Fibroblast of pulmonary artery (primary cell): ENCODE results near the gene FAM20B.
"Not testable (repeated sequence)": the region's sequence is repeated elsewhere in the genome, so short reads cannot be mapped to it uniquely, and the experiment has no call there.

ENCODE experiments used
- DNase-seq: peaks from one replicate; pipeline ENCODE4 v3.0.0-alpha.2; 2010; ENCODE audit warnings: low read depth
- H3K4me3 ChIP-seq: replicated peaks from 2 replicates; pipeline ENCODE4 v1.5.1; 2011; ENCODE audit warnings: low read depth, mild to moderate bottlenecking, control low read depth, low read length, moderate library complexity
- CTCF ChIP-seq: IDR thresholded peaks from 2 replicates; pipeline ENCODE4 v1.5.1; 2011; ENCODE audit warnings: mild to moderate bottlenecking, control low read depth, low read length, inconsistent platforms; ENCODE audit errors: missing control alignments

The FAM20B gene

GRCh38 chr1:179025125-179025974 lies at the start of gene FAM20B:
Gene FAM20B, plus strand, starts transcription at chr1:179025894. Its CDS starts 17,954 bp downstream, at chr1:179043848.
- TF ChIP-seq CTCF = no peak
- peak; percentile 94 for DNase-seq

GRCh38 chr1:178976541-178976940 lies 49.2 kb upstream of the FAM20B start:
- no peak for DNase-seq
- TF ChIP-seq CTCF = no peak
- no peak overlapping the region for H3K4me3 ChIP-seq

More at GRCh38 chr1:179025125-179025974, at the start of gene FAM20B:
- peak within 1 kb of the TSS; percentile 77 for H3K4me3 ChIP-seq

- no peak overlapping the region for H3K4me3 ChIP-seq
- no peak for TF ChIP-seq CTCF
- DNase-seq = no peak
These were observed 39.5 kb upstream of the FAM20B start for GRCh38 chr1:178986204-178986603.

GRCh38 chr1:178988198-178988597 lies 37.5 kb upstream of the FAM20B start:
- DNase-seq, H3K4me3 ChIP-seq: not testable (repeated sequence)

GRCh38 chr1:178993559-178993958 lies 32.1 kb upstream of the FAM20B start:
- no peak overlapping the region for H3K4me3 ChIP-seq
- no peak for DNase-seq
- no peak for TF ChIP-seq CTCF

- TF ChIP-seq CTCF = no peak
- H3K4me3 ChIP-seq = no peak overlapping the region
- no peak for DNase-seq
These were observed 28.3 kb upstream of the FAM20B start for GRCh38 chr1:178997428-178997827.

- no peak for TF ChIP-seq CTCF
- H3K4me3 ChIP-seq = no peak overlapping the region
- no peak for DNase-seq
These were observed 27.4 kb upstream of the FAM20B start for GRCh38 chr1:178998295-178998694.
